Bronchial epithelial cell (primary cell): ENCODE measurements around the gene NEDD4. TPM values are rescaled to one million over a fixed set of nuclear protein-coding genes. Genes with fewer than 3 reads are reported as not detected.
A peak's percentile ranks its signal among the peaks of the same experiment; 100 is the strongest.

Experiments
- DNase-seq: peaks from one replicate; pipeline ENCODE4 v3.0.0-alpha.2; 2010; ENCODE audit warnings: low read depth
- FAIRE-seq: peaks from 2 replicates; lab custom pipeline; 2011; peaks lifted over from hg19 to GRCh38; lab: Jason Lieb, UNC
- H3K27me3 ChIP-seq: 2 replicates; pipeline ENCODE4 v1.5.1; 2011; ENCODE audit warnings: low read length; ENCODE audit not compliant: control insufficient read depth, insufficient read depth
- H3K36me3 ChIP-seq: 2 replicates; pipeline ENCODE4 v1.5.1; 2011; ENCODE audit warnings: low read length; ENCODE audit not compliant: control insufficient read depth, insufficient read depth
- H3K4me3 ChIP-seq: 2 replicates; pipeline ENCODE4 v1.5.1; 2011; ENCODE audit warnings: mild to moderate bottlenecking, low read depth, low read length, control low read depth
- total RNA-seq: library from RNA; depleted of rRNA; stranded (reverse); fragments of >200 nt; gene quantifications from 2 replicates; pipeline ENCODE4 v1.2.1, GENCODE V29; 2014
- TF ChIP-seq, protein P1 (sequence below): IDR thresholded peaks from 2 replicates; pipeline ENCODE4 v1.5.1; 2011; ENCODE audit warnings: mild to moderate bottlenecking, moderate library complexity, low read length, control low read depth, inconsistent platforms; ENCODE audit not compliant: insufficient read depth, severe bottlenecking

NEDD4 gene
- total RNA-seq, 1 donor from 2014 or later = 37.1 TPM

DNA sequence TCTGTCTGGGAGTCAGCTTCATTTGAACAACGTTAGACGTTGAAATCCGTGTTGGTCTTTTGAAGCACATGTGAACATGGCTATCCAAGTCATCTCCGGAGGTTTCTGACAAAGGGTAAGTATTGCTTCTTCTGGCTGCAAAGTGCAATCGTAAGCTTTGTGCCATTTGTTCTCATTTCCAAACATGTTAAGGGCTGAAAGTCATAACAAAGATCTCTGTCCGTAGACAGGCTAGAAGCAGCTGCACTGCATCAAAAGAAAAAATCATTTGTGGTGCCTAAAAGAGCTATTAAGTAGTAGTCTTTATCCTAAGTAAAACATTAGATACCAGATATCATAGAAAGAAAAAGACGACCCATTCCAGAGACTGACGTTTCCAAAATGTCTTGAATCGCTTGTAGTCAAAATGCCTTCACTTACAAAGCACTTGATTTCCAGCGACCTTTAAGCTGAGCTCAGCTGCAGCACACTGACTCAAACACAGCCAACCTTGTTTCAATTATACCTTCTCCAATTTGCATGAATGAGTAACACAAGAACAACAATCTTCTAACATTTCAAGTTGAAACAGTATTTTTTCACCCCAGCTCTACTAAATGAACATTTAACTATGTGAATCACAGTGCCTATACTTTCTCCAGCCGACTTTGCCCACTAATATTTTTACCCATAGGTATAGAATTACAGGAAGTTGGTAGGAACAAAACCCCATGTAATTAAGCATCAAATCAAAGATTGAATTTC, 76.6 kb downstream of the NEDD4 start:
- Histone ChIP-seq H3K4me3 (no peak overlapping the region), H3K36me3 (no peaks in the 10 kb centered on the region), H3K27me3 (no peaks in the 10 kb centered on the region)
- TF ChIP-seq, protein P1, sequence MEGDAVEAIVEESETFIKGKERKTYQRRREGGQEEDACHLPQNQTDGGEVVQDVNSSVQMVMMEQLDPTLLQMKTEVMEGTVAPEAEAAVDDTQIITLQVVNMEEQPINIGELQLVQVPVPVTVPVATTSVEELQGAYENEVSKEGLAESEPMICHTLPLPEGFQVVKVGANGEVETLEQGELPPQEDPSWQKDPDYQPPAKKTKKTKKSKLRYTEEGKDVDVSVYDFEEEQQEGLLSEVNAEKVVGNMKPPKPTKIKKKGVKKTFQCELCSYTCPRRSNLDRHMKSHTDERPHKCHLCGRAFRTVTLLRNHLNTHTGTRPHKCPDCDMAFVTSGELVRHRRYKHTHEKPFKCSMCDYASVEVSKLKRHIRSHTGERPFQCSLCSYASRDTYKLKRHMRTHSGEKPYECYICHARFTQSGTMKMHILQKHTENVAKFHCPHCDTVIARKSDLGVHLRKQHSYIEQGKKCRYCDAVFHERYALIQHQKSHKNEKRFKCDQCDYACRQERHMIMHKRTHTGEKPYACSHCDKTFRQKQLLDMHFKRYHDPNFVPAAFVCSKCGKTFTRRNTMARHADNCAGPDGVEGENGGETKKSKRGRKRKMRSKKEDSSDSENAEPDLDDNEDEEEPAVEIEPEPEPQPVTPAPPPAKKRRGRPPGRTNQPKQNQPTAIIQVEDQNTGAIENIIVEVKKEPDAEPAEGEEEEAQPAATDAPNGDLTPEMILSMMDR = no peak
- no peak for FAIRE-seq
- peak; percentile 92 for DNase-seq

DNA sequence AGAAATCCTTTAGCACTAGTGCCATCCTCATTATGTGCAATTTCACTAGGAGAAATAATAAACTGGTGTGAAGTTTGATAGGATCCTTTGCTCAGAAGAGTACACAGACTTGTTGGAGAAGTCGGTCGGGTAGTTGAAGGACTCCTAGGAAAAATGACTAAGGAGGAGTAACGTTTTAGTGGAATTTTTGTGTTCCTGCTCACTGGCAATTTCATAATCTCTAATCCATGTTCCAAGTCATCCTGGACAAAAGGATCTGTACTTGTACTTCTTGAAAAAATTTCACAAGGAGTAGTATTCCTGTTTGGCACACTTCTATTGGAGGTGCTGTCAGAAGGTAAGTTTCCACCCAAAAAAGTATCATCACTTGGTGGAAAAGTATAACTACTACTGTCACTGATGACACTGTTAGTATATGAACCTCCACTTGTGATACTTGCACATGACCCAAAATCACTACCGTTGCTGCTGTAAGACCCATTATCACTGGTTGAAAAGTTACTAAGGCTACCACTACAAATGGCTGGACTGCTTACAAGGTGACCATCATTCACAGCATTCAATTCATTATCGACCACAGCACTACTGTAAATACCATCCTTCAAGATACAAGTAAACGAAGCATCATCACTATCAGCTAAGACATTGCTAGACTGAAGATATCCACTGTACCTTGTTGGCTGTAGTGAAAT, 77.4 kb downstream of the NEDD4 start:
- Histone ChIP-seq H3K36me3 (no peaks in the 10 kb centered on the region), H3K4me3 (no peak overlapping the region), H3K27me3 (no peaks in the 10 kb centered on the region)
- TF ChIP-seq, protein P1 = no peak
- DNase-seq (peak; percentile 38), FAIRE-seq (no peak)

DNA sequence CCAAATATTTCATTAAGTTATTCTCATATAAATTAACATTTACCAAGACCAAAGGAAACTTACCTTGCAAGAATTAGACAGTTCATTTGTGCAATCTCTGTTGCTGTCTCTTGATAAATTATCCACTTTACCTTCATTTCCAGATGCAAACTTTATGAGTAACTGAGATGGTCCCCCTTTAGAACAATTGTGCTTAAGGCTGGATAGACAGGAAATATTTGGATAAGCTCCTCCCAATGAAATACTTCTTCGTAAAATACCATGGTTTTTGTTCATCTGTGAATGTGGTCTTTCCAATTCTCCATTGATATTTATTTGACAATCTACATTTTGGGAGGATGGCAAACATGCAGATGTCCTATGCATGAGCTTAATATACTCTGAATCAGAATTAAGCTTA, 78.2 kb downstream of the NEDD4 start:
- DNase-seq = no peak
- no peaks in the 10 kb centered on the region for H3K36me3 ChIP-seq
- H3K4me3 ChIP-seq = no peak overlapping the region
- no peaks in the 10 kb centered on the region for H3K27me3 ChIP-seq
- FAIRE-seq = no peak
- TF ChIP-seq, protein P1 = no peak

DNA sequence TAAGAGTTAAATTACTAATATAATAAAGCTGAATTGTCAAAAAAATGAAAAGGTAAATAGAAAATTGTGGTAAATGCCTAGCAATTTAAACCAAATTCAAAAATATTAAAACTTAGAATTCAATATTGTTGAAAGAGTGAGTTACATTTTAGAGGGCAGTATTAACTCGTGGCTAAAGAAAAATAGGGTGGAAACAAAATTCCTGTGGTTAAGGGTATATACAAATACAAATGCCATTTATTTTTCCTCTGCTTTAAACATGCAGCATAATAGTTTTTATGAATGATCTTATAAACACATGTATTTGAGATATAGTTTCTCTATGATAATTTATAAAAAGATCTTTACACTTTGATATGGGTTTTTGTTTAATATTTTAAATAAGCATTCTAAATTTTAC, 79.0 kb downstream of the NEDD4 start:
- no peaks in the 10 kb centered on the region for H3K36me3 ChIP-seq
- no peak overlapping the region for H3K4me3 ChIP-seq
- DNase-seq (no peak), FAIRE-seq (no peak)
- TF ChIP-seq, protein P1 = no peak
- H3K27me3 ChIP-seq = no peaks in the 10 kb centered on the region

DNA sequence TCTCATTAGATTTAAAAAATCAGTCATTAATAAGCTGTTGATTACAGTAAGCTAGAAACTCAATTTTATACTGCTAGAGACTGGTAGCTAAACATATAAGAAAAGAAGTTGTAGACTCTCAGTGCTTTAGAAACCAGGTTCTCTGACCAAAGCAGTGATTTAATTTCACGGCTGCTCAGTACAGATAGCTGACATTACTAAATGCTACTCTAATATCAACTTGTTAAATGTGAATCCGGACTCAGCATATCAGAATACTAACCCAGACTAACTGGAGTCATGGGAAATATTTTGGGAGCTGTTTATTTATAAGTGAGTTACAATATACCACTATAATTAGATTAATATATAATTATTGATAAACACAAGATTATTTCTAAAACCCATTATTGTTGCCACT, 80.4 kb downstream of the NEDD4 start:
- H3K4me3 ChIP-seq = no peak overlapping the region
- no peak for DNase-seq
- H3K27me3 ChIP-seq = no peaks in the 10 kb centered on the region
- H3K36me3 ChIP-seq = no peaks in the 10 kb centered on the region
- no peak for FAIRE-seq
- TF ChIP-seq, protein P1 = no peak
